Astrocyte of the spinal cord (primary cell): ENCODE data around the gene BCL2.
"Not testable (repeated sequence)": the region's sequence is repeated elsewhere in the genome, so short reads cannot be mapped to it uniquely, and the experiment has no call there.

Experiments
- DNase-seq: peaks from one replicate; pipeline ENCODE4 v3.0.0; 2011; ENCODE audit warnings: low read depth, low spot score
- H3K4me3 ChIP-seq: 2 replicates; pipeline ENCODE4 v1.5.1; 2011; ENCODE audit warnings: low read depth, mild to moderate bottlenecking, low read length, moderate library complexity
- CTCF ChIP-seq: IDR thresholded peaks from 2 replicates; pipeline ENCODE4 v1.5.1; 2012; ENCODE audit warnings: low read depth, mild to moderate bottlenecking, low read length, inconsistent platforms
- in situ Hi-C: cut with HindIII; loops from 2 replicates; pipeline ENCODE4 v1.10.0; 2017; ENCODE audit warnings: low sequenced_read_pairs

Gene BCL2

GRCh38 chr18:63236921-63237846 lies 82.4 kb downstream of the BCL2 start:
- no peak for DNase-seq
- H3K4me3 ChIP-seq, result no peak overlapping the region
- TF ChIP-seq CTCF, result no peak
- in situ Hi-C loops, result no loop called here

GRCh38 chr18:63236406-63236805 lies 83.2 kb downstream of the BCL2 start:
- no peak for DNase-seq
- no peak for TF ChIP-seq CTCF
- H3K4me3 ChIP-seq, result no peak overlapping the region
- in situ Hi-C loops, result no loop called here

- DNase-seq, in situ Hi-C loops, H3K4me3 ChIP-seq: not testable (repeated sequence)
These were observed 83.6 kb downstream of the BCL2 start for GRCh38 chr18:63235920-63236319.

GRCh38 chr18:63234841-63235240 lies 84.7 kb downstream of the BCL2 start:
- DNase-seq, result no peak
- H3K4me3 ChIP-seq, result no peak overlapping the region
- in situ Hi-C loops, result no loop called here
- no peak for TF ChIP-seq CTCF

GRCh38 chr18:63234432-63234831 lies 85.1 kb downstream of the BCL2 start:
- no peak overlapping the region for H3K4me3 ChIP-seq
- in situ Hi-C loops, result no loop called here
- DNase-seq, result no peak
- no peak for TF ChIP-seq CTCF

- H3K4me3 ChIP-seq, result no peak overlapping the region
- no peak for TF ChIP-seq CTCF
- in situ Hi-C loops, result no loop called here
- no peak for DNase-seq
These were observed 86.2 kb downstream of the BCL2 start for GRCh38 chr18:63233334-63233733.

- no peak for TF ChIP-seq CTCF
- in situ Hi-C loops, result no loop called here
- DNase-seq, result no peak
- H3K4me3 ChIP-seq, result no peak overlapping the region
These were observed 86.7 kb downstream of the BCL2 start for GRCh38 chr18:63232826-63233225.
